ENCODE results near the gene PRDX5.

Gene PRDX5

DNA sequence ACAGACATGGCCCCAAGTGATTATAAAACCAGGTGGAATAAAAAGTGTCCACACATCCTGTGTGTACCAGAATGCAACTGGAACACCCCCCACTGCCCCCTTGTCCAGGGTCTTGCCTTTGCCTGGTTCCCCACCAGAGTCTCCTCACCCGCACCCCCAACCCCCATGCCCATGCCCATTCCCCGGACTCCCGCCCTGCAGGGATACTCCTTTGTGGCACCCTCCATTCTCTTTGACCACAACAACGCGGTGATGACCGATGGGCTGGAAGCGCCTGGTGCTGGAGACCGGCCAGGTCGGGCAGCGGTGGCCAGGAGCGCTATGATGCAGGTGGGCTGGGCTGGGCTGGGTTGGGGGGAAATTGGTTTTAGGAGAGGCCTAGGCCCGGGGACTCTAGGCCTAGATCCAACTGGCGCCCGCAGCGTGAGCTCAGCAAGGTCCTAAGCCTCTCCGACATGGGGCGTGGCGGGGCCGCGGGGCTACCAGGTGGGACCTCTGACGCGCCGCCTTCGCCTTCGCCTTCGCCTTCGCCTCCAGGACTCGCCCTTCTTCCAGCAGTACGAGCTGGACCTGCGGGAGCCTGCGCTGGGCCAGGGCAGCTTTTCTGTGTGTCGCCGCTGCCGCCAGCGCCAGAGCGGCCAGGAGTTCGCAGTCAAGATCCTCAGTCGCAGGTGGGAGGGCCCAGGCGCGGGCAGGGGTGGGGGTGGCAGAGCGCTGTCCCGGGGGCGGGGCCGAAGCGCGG, 50.2 kb downstream of the PRDX5 start:
- no peak for DNase-seq

DNA sequence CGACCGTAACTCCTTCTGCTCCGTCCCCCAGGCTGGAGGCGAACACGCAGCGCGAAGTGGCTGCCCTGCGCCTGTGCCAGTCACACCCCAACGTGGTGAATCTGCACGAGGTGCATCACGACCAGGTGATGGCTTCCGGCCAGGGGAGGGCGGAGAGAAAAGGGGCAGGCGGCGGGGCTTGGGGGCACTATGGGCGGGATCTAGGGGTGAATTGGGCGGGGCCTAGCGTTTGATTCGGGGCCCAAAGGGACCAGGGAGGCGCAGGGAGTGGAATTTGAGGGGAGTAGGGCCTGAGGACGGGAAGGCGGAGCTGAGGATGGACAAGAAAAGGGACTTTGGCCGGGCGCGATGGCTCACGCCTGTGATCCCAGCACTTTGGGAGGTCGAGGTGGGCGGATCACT, 50.8 kb downstream of the PRDX5 start:
- DNase-seq = no peak

DNA sequence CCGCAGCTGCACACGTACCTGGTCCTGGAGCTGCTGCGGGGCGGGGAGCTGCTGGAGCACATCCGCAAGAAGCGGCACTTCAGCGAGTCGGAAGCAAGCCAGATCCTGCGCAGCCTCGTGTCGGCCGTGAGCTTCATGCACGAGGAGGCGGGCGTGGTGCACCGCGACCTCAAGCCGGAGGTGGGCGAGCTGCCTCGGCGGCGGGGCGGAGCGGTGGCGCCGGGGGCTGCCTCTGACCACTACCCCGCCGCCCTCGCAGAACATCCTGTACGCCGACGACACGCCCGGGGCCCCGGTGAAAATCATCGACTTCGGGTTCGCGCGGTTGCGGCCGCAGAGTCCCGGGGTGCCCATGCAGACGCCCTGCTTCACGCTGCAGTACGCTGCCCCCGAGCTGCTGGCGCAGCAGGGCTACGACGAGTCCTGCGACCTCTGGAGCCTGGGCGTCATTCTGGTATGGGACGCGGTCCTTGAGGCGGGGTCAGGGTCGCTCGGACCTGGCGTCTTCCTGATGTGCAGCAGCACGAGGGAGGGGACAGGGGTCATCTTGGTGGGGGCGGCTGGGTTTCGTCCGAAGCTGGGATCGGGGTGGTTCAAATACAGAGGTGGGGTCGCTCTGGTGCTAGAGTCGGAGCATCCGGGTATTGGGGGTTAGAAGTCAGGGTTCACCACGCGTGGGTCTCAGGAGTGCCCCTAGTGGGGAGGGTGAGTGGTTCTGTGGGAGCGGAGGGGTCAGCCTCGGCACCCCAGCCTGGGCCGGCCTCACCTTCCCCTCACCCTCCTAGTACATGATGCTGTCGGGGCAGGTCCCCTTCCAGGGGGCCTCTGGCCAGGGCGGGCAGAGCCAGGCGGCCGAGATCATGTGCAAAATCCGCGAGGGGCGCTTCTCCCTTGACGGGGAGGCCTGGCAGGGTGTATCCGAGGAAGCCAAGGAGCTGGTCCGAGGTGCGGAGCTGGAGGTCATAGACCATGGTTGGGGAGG, 51.8 kb downstream of the PRDX5 start:
- no peak for DNase-seq

DNA sequence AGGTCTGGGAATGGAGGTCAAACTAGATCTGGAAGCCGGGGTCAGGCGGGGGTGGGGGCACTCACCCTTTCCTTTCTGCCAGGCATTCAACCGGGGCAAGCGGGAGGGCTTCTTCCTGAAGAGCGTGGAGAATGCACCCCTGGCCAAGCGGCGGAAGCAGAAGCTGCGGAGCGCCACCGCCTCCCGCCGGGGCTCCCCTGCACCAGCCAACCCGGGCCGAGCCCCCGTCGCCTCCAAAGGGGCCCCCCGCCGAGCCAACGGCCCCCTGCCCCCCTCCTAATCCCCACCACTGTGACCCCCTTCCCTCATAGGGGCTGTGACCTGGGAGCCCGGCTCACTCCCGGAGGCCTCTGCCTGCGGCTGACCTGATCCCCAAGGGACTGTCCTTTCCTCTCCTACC, 53.3 kb downstream of the PRDX5 start:
- no peak for DNase-seq
